Pulmonary artery endothelial cell (primary cell): ENCODE measurements around the gene POTEC. TPM values are rescaled to one million over a fixed set of nuclear protein-coding genes. Genes with fewer than 3 reads are reported as not detected.

Experiments used
- total RNA-seq: library from RNA; depleted of rRNA; stranded (reverse); fragments of >200 nt; gene quantifications from 2 replicates; pipeline ENCODE4 v1.2.3, GENCODE V29; 2014

Gene POTEC
- total RNA-seq, 1 donor from 2014 or later = not detected

Other genes with a start within 250 kb of the POTEC start
- not detected in 2 replicates for gene ANKRD30B, start 204.6 kb upstream of the POTEC start, total RNA-seq